Tibial artery (tissue), 4 donors: Measurements from ENCODE around the gene MBD2.

Source experiments
- DNase-seq, 2 donors: peaks; one replicate each; pipeline ENCODE4 v3.0.0-alpha.2; 2019
- H3K27ac ChIP-seq, 2 donors: fragments of 200-600 bp; sonication (generic) in 1 of 2; 1 replicate in 1 of 2; 2 replicates in 1 of 2; pipeline ENCODE4 v1.5.1; 2018 to 2019; ENCODE audit warnings: mild to moderate bottlenecking in 1 of 2
- H3K27me3 ChIP-seq, 2 donors: fragments of 200-600 bp; sonication (generic) in 1 of 2; one replicate each; pipeline versions ENCODE4 v1.5.1 to v1.6.0; 2016 to 2019
- H3K36me3 ChIP-seq, 3 donors: fragments of 200-600 bp; sonication (generic) in 2 of 3; one replicate each; pipeline ENCODE4 v1.5.1; 2016 to 2019; ENCODE audit warnings: mild to moderate bottlenecking in 2 of 3
- H3K4me1 ChIP-seq, 4 donors: fragments of 200-600 bp; sonication (generic) in 2 of 4; 1 replicate in 3 of 4; 2 replicates in 1 of 4; pipeline ENCODE4 v1.5.1; 2016 to 2019
- H3K4me3 ChIP-seq, 2 donors: fragments of 200-600 bp; sonication (generic) in 1 of 2; 1 replicate in 1 of 2; 2 replicates in 1 of 2; pipeline ENCODE4 v1.5.1; 2018 to 2019; ENCODE audit warnings: mild to moderate bottlenecking in 2 of 2
- H3K9me3 ChIP-seq, 3 donors: fragments of 200-600 bp; sonication (generic) in 1 of 3; one replicate each; pipeline ENCODE4 v1.5.1; 2016 to 2019
- intact Hi-C: fragments of 100-400 bp; cut with DNase I; formaldehyde crosslinking; loops from one replicate; pipeline ENCODE4 v1.15.0; 2023; ENCODE audit warnings: low total_unique reads
- TF ChIP-seq, protein P1 (sequence below), 2 experiments: fragments of 200-600 bp in 1 of 2; fragments of 450-650 bp in 1 of 2; IDR thresholded peaks; one replicate each; pipeline ENCODE4 v1.5.1; 2017 to 2019; ENCODE audit warnings: antibody characterized with exemption in 2 of 2, mild to moderate bottlenecking in 1 of 2, moderate library complexity in 1 of 2

The MBD2 gene

DNA sequence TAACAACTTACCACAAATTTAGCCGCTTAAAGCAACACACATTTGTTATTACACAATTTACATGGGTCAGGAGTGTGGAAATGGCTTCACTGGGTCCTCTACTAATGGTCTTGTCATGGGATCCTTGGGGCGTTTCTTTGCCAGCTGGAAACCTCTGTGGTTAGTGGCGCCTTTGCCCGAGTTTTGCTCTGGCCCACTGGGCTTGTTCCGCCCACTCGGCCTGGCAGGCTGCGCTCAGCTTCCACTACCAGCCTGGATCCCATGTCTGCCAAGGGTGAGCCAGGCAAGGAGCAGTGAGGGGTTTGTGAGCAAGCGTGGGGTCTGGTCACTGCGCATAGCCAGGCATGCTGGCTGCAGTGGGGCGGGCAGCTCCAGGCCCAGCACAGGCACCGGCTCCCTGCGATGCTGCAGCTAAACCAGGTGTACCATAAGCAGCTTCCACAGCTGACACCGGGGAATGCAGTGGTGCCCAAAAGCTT, 16.2 kb upstream of the MBD2 start:
- intact Hi-C loops, result no loop called here
- peak in 1 of 2 donors; percentile 50 for DNase-seq
- H3K27me3 ChIP-seq, result no peaks in the 10 kb centered on the region
- TF ChIP-seq, protein P1, sequence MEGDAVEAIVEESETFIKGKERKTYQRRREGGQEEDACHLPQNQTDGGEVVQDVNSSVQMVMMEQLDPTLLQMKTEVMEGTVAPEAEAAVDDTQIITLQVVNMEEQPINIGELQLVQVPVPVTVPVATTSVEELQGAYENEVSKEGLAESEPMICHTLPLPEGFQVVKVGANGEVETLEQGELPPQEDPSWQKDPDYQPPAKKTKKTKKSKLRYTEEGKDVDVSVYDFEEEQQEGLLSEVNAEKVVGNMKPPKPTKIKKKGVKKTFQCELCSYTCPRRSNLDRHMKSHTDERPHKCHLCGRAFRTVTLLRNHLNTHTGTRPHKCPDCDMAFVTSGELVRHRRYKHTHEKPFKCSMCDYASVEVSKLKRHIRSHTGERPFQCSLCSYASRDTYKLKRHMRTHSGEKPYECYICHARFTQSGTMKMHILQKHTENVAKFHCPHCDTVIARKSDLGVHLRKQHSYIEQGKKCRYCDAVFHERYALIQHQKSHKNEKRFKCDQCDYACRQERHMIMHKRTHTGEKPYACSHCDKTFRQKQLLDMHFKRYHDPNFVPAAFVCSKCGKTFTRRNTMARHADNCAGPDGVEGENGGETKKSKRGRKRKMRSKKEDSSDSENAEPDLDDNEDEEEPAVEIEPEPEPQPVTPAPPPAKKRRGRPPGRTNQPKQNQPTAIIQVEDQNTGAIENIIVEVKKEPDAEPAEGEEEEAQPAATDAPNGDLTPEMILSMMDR (IDR thresholded peaks at IDR 0.05), result no peak
- H3K36me3 ChIP-seq, result no peaks in the 10 kb centered on the region
- no peak overlapping the region for H3K27ac ChIP-seq
- H3K4me3 ChIP-seq, result no peak overlapping the region
- H3K9me3 ChIP-seq, result no peaks in the 10 kb centered on the region
- H3K4me1 ChIP-seq, result no peaks in the 10 kb centered on the region

DNA sequence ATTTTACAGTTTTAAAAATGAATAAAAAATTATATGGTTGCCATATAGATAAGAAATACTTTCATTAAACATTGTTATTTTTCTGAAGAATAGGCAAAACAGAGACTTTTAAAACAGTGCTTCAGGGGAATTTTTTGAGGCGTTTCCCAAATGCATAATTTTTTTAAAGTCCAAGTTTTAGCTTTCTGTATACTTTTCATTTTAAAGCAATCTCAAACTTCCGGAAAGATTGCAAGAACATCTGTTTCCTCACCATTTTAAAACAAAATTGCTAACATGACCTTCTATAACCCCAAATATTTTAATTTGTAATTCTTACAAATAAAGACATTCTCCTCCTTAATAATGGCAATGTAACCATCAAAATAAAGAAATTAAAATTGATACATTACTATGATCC, 15.1 kb upstream of the MBD2 start:
- no peaks in the 10 kb centered on the region for H3K4me1 ChIP-seq
- intact Hi-C loops, result no loop called here
- H3K4me3 ChIP-seq, result no peak overlapping the region
- TF ChIP-seq, protein P1 (IDR thresholded peaks at IDR 0.05), result no peak
- H3K36me3 ChIP-seq, result no peaks in the 10 kb centered on the region
- no peaks in the 10 kb centered on the region for H3K9me3 ChIP-seq
- no peak for DNase-seq
- H3K27ac ChIP-seq, result no peak overlapping the region
- no peaks in the 10 kb centered on the region for H3K27me3 ChIP-seq

DNA sequence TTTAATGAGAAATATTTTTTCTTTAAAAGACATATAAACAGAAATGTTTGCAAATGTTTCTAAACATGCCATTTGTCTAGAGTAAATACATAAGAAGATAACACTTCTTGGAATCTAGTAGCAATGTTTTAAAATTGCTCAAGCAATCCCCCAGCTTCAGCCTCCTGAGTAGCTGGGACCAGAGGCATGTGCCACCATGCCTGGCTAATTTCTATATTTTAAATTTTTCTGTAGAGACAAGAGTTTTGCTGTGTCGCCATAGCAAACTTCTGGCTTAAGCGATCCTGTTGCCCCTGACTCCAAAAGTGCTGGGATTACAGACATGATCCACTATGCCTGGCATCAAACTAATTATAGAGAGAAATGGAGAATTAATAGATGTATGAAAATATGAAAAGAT, 14.6 kb upstream of the MBD2 start:
- TF ChIP-seq, protein P1 (IDR thresholded peaks at IDR 0.05), result no peak
- Histone ChIP-seq H3K27me3 (no peaks in the 10 kb centered on the region), H3K4me3 (no peak overlapping the region), H3K27ac (no peak overlapping the region), H3K36me3 (no peaks in the 10 kb centered on the region), H3K9me3 (no peaks in the 10 kb centered on the region), H3K4me1 (no peaks in the 10 kb centered on the region)
- intact Hi-C loops, result no loop called here
- DNase-seq, result no peak

DNA sequence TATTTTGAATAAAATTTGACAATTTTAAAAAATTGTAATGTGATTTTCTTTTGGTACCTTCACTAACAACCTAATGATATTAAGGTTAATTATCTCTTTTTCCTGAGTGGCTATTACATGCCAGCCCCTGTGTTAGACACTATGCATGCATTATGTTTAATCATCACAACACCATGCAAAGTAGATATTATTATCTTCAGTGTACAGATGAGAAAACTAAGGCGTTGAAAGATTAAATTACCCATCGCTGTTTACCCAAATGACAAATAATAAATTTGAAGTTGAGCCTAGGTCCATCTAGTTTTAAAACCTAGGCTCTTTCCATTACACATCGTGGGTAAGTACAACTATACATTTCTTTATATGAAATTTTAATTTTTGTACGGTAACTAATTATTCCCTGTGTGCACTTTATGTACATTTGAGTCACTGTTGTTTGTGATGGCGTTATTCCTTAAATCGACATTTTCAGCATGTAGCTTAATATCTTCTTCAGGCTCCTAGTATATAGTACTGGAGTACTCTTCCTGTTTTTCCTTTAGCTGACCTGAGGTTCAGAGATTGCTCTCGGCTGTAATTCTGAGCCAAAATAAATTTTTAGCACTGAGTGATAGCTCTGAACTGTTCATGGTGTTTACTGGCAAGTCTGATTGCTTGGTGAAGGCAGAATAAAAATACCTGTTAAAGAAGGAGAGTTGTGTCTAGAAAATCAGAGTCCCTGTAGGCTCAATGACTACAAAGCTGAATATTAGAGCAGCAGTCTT, 13.9 kb upstream of the MBD2 start:
- Histone ChIP-seq H3K27ac (no peak overlapping the region), H3K36me3 (no peaks in the 10 kb centered on the region), H3K9me3 (no peaks in the 10 kb centered on the region), H3K4me1 (no peaks in the 10 kb centered on the region), H3K4me3 (no peak overlapping the region), H3K27me3 (no peaks in the 10 kb centered on the region)
- TF ChIP-seq, protein P1 (IDR thresholded peaks at IDR 0.05), result no peak
- intact Hi-C loops, result no loop called here
- no peak for DNase-seq

DNA sequence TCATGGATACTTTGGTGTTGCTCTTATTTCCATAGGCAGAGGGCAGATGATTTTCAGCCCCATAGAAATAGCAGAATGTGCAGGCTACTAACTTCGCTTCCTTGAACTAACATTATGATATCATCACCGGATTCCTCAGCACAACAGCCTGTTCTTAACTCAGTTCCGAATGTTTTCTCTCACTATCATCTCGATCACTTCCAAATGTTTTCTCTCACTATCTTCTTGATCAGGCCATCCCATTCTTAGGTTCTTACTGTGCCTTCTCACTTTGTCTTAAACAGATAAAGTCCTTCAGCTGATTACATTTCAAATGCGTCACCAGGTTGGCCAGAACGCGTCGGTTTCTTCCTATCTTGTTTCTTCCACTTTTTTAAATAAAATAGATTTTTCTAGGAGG, 11.4 kb upstream of the MBD2 start:
- TF ChIP-seq, protein P1 (IDR thresholded peaks at IDR 0.05), result no peak

More for the DNA sequence above, 11.4 kb upstream of the MBD2 start:
- H3K4me1 ChIP-seq, result no peaks in the 10 kb centered on the region
- no peak overlapping the region for H3K4me3 ChIP-seq
- no peaks in the 10 kb centered on the region for H3K36me3 ChIP-seq
- H3K9me3 ChIP-seq, result no peaks in the 10 kb centered on the region
- no peaks in the 10 kb centered on the region for H3K27me3 ChIP-seq
- no peak for DNase-seq
- intact Hi-C loops, result no loop called here
- H3K27ac ChIP-seq, result no peak overlapping the region
